Spleen (tissue), 7 donors: ENCODE results near the gene P2RX4.

Experiments
- POLR2A ChIP-seq, 3 donors: fragments of 450-650 bp; IDR thresholded peaks; one replicate each; pipeline ENCODE4 v1.5.1; 2017; ENCODE audit warnings: antibody characterized with exemption in 3 of 3, mild to moderate bottlenecking in 1 of 3
- TF ChIP-seq, protein P1 (sequence below), 11 experiments: fragments of 200-600 bp in 7 of 11; fragments of 450-650 bp in 4 of 11; sonication (generic) in 4 of 11; IDR thresholded peaks in 8 of 11; conservative IDR thresholded peaks in 3 of 11; 1 replicate in 7 of 11; 2 replicates in 4 of 11; pipeline versions ENCODE4 v1.4.0 to v1.8.0; 2016 to 2021; ENCODE audit warnings: antibody characterized with exemption in 11 of 11, inconsistent platforms in 4 of 11, mild to moderate bottlenecking in 1 of 11
- donor health status: DM: no; HTN: no; CAD: no; lungs with moderate emphysema.
- donor health status: DM: no; HTN: no; CAD: no.
- donor health status: DM: no; HTN: no; CAD: no.

GRCh38 chr12:121282072-121282742, 72.3 kb downstream of the P2RX4 start:
- no peak for TF ChIP-seq POLR2A (IDR thresholded peaks at IDR 0.05)
- TF ChIP-seq, protein P1, sequence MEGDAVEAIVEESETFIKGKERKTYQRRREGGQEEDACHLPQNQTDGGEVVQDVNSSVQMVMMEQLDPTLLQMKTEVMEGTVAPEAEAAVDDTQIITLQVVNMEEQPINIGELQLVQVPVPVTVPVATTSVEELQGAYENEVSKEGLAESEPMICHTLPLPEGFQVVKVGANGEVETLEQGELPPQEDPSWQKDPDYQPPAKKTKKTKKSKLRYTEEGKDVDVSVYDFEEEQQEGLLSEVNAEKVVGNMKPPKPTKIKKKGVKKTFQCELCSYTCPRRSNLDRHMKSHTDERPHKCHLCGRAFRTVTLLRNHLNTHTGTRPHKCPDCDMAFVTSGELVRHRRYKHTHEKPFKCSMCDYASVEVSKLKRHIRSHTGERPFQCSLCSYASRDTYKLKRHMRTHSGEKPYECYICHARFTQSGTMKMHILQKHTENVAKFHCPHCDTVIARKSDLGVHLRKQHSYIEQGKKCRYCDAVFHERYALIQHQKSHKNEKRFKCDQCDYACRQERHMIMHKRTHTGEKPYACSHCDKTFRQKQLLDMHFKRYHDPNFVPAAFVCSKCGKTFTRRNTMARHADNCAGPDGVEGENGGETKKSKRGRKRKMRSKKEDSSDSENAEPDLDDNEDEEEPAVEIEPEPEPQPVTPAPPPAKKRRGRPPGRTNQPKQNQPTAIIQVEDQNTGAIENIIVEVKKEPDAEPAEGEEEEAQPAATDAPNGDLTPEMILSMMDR (IDR thresholded peaks at IDR 0.05 in 8 of 11, conservative IDR thresholded peaks at IDR 0.05 in 3 of 11), result no peak
